SK-N-SH (cell line): ENCODE data around the gene KRT6B. TPM values are rescaled to one million over a fixed set of nuclear protein-coding genes. Genes with fewer than 3 reads are reported as not detected.
"Not testable (repeated sequence)": the region's sequence is repeated elsewhere in the genome, so short reads cannot be mapped to it uniquely, and the experiment has no call there.

Source experiments
- CTCF ChIA-PET: fragments of 300-600, 350-600 bp; formaldehyde crosslinking; extraction: SDS; loops from one replicate; lab custom pipeline; 2021; lab: Yijun Ruan, JAX
- POLR2A ChIA-PET: fragments of 350-600 bp; sonication (Branson Sonifier 250); formaldehyde crosslinking; extraction: SDS; loops from one replicate; lab custom pipeline; 2020; ENCODE audit warnings: antibody characterized with exemption, inconsistent platforms; lab: Yijun Ruan, JAX
- DNase-seq: peaks from one replicate; pipeline ENCODE4 v3.0.0; 2012
- H2AFZ ChIP-seq: fragments of 200-600 bp; sonication (generic); 2 replicates; pipeline ENCODE4 v1.8.1; 2016; ENCODE audit warnings: antibody characterized with exemption, mild to moderate bottlenecking, low read depth
- H3F3A ChIP-seq: fragments of 200-600 bp; sonication (generic); replicated peaks from 2 replicates; pipeline ENCODE3; 2016; ENCODE audit warnings: antibody characterized with exemption, mild to moderate bottlenecking; ENCODE audit not compliant: insufficient read depth
- H3K27ac ChIP-seq, 2 experiments: fragments of 200-500 bp in 1 of 2; fragments of 200-600 bp in 1 of 2; sonication (Bioruptor generic) in 1 of 2; sonication (generic), shearing (Covaris generic) in 1 of 2; 2 replicates each; pipeline versions ENCODE4 v1.5.1 to v1.6.1; 2014 to 2016; ENCODE audit warnings: low read depth in 2 of 2, inconsistent platforms in 1 of 2, low read length in 1 of 2, mild to moderate bottlenecking in 1 of 2, mixed read lengths in 1 of 2
- H3K27me3 ChIP-seq: fragments of 200-600 bp; sonication (generic), shearing (Covaris generic); 2 replicates; pipeline ENCODE4 v1.6.1; 2016; ENCODE audit warnings: mixed run types; ENCODE audit not compliant: insufficient read depth
- H3K36me3 ChIP-seq, 2 experiments: fragments of 200-500 bp in 1 of 2; fragments of 200-600 bp in 1 of 2; sonication (Bioruptor generic) in 1 of 2; sonication (generic) in 1 of 2; replicated peaks in 1 of 2; 2 replicates each; pipeline versions ENCODE3 to v1.5.1; 2014 to 2016; ENCODE audit warnings: low read length in 1 of 2, mild to moderate bottlenecking in 1 of 2; ENCODE audit not compliant: insufficient read depth in 2 of 2, control insufficient read depth in 1 of 2
- H3K4me1 ChIP-seq, 2 experiments: fragments of 200-500 bp in 1 of 2; fragments of 200-600 bp in 1 of 2; sonication (Bioruptor generic) in 1 of 2; sonication (generic), shearing (Covaris generic) in 1 of 2; 2 replicates each; pipeline versions ENCODE4 v1.5.1 to v1.6.1; 2014 to 2016; ENCODE audit warnings: low read depth in 1 of 2, low read length in 1 of 2, mixed run types in 1 of 2; ENCODE audit not compliant: insufficient read depth in 2 of 2, control insufficient read depth in 1 of 2
- H3K4me2 ChIP-seq: fragments of 200-600 bp; sonication (generic), shearing (Covaris generic); 2 replicates; pipeline ENCODE4 v1.6.1; 2017; ENCODE audit warnings: mixed run types
- H3K4me3 ChIP-seq, 2 experiments: fragments of 200-500 bp in 1 of 2; fragments of 200-600 bp in 1 of 2; sonication (Bioruptor generic) in 1 of 2; sonication (generic), shearing (Covaris generic) in 1 of 2; 2 replicates each; pipeline versions ENCODE4 v1.5.1 to v1.8.1; 2014 to 2016; ENCODE audit warnings: low read depth in 2 of 2, inconsistent platforms in 1 of 2, low read length in 1 of 2, mild to moderate bottlenecking in 1 of 2, mixed read lengths in 1 of 2, moderate library complexity in 1 of 2
- H3K79me2 ChIP-seq: fragments of 200-600 bp; sonication (generic); 2 replicates; pipeline ENCODE4 v1.8.1; 2017; ENCODE audit warnings: mild to moderate bottlenecking; ENCODE audit not compliant: insufficient read depth
- H3K9ac ChIP-seq: fragments of 200-600 bp; sonication (generic); 2 replicates; pipeline ENCODE4 v1.6.1; 2017; ENCODE audit warnings: mixed run types
- H3K9me2 ChIP-seq: fragments of 200-600 bp; sonication (generic); 2 replicates; pipeline ENCODE4 v1.6.1; 2017; ENCODE audit warnings: mixed run types
- H3K9me3 ChIP-seq: fragments of 200-600 bp; sonication (generic); 2 replicates; pipeline ENCODE4 v1.6.1; 2017; ENCODE audit warnings: mixed run types, mild to moderate bottlenecking, moderate library complexity
- H4K20me1 ChIP-seq: fragments of 200-600 bp; sonication (generic); 2 replicates; pipeline ENCODE4 v1.6.1; 2017; ENCODE audit warnings: mild to moderate bottlenecking, mixed run types; ENCODE audit not compliant: insufficient read depth
- CHD2 ChIP-seq: fragments of 150-350 bp; IDR thresholded peaks from 2 replicates; pipeline ENCODE4 v1.6.1; 2018; ENCODE audit warnings: low read length; ENCODE audit not compliant: partially characterized antibody
- ELF1 ChIP-seq: IDR thresholded peaks from 2 replicates; pipeline ENCODE4 v1.4.0; 2012
- EZH2phosphoT487 ChIP-seq: fragments of 200-600 bp; sonication (generic); IDR thresholded peaks from 2 replicates; pipeline ENCODE4 v1.6.1; 2017; ENCODE audit warnings: low read depth, mixed run types, mild to moderate bottlenecking, antibody characterized with exemption, moderate library complexity, borderline replicate concordance
- FOSL2 ChIP-seq: IDR thresholded peaks from 2 replicates; pipeline ENCODE4 v1.4.0; 2012; ENCODE audit warnings: low read depth, mild to moderate bottlenecking, moderate library complexity, borderline replicate concordance
- FOXJ3 ChIP-seq: sonication (generic); formaldehyde crosslinking; IDR thresholded peaks from 2 replicates; pipeline ENCODE4 v1.5.1; 2020; ENCODE audit warnings: mild to moderate bottlenecking, missing genetic modification reagents
- GABPA ChIP-seq: IDR thresholded peaks from 2 replicates; pipeline ENCODE4 v1.4.0; 2012; ENCODE audit warnings: low read depth, mild to moderate bottlenecking
- MXI1 ChIP-seq: IDR thresholded peaks from 2 replicates; pipeline ENCODE4 v1.6.1; 2012; ENCODE audit warnings: mild to moderate bottlenecking, low read depth, low read length, improper control_type of control experiment
- NRF1 ChIP-seq: IDR thresholded peaks from 2 replicates; pipeline ENCODE4 v1.6.1; 2012; ENCODE audit warnings: low read depth, mild to moderate bottlenecking, low read length
- PBX3 ChIP-seq: IDR thresholded peaks from 2 replicates; pipeline ENCODE4; 2012
- RAD21 ChIP-seq: IDR thresholded peaks from 2 replicates; pipeline ENCODE4 v1.6.1; 2012; ENCODE audit warnings: mild to moderate bottlenecking, low read length
- RXRA ChIP-seq: IDR thresholded peaks from 2 replicates; pipeline ENCODE4 v1.4.0; 2012; ENCODE audit warnings: low read depth, mild to moderate bottlenecking, borderline replicate concordance
- TEAD4 ChIP-seq: IDR thresholded peaks from 2 replicates; pipeline ENCODE4 v1.4.0; 2012; ENCODE audit warnings: mild to moderate bottlenecking, borderline replicate concordance; ENCODE audit not compliant: insufficient read depth
- WGBS: methylation state at CpG from one replicate; pipeline ENCODE4 v1.1.6; 2017; ENCODE audit warnings: low lambda C conversion rate; 5-methylcytosine and 5-hydroxymethylcytosine counted together
- polyA plus RNA-seq, 3 experiments: library from polyadenylated mRNA; depleted of rRNA; stranded (reverse); fragments of >200 nt; gene quantifications; 2 replicates each; pipeline ENCODE4 v1.2.3, GENCODE V29; 2012
- TF ChIP-seq, protein P1 (sequence below): IDR thresholded peaks from 2 replicates; pipeline ENCODE4 v1.6.1; 2012; ENCODE audit warnings: mild to moderate bottlenecking, low read depth, low read length, moderate library complexity
- TF ChIP-seq, protein P2 (sequence below): IDR thresholded peaks from 2 replicates; pipeline ENCODE4 v1.4.0; 2012; ENCODE audit warnings: low read depth, borderline replicate concordance
- TF ChIP-seq, protein P3 (sequence below): IDR thresholded peaks from 2 replicates; pipeline ENCODE4 v1.4.0; 2012; ENCODE audit warnings: low read depth

KRT6B gene
- polyA plus RNA-seq, 1 of the 3 experiments (the other 2 are of a cell fraction): not detected

DNA sequence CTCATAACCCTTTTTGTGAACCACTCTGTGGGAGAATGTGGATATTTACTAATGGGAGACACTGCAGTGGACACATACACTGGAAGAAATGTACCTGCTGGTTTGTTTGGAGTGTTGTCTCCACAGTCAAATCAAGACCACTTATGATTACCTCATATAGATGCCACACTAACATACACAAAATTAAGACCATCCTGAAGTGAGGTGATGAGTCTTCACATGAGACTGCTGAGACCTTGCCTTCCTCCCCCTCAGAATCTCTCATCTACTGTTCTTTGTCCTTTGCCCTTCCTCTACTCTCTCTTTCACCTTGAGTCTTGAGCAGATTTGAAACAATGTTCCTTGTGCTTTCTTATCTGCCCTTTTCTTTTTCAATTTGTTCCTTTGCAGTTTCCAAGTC, 36.8 kb upstream of the KRT6B start:
- Histone ChIP-seq H3K4me2 (no peak overlapping the region), H3K9me3 (peaks cover 9% of the 10 kb centered on the region; the same call in 1 of the 2 replicates), H3K9me2 (no peaks in the 10 kb centered on the region), H3K27me3 (peaks cover 29% of the 10 kb centered on the region; the same call in 1 of the 2 replicates), H3K79me2 (no peaks in the 10 kb centered on the region), H3K4me1 (no peaks in the 10 kb centered on the region), H3K4me3 (no peak overlapping the region), H3F3A (no peaks in the 10 kb centered on the region), H3K9ac (no peak overlapping the region), H3K36me3 (no peaks in the 10 kb centered on the region), H3K27ac (no peak overlapping the region), H4K20me1 (no peaks in the 10 kb centered on the region), H2AFZ (no peak overlapping the region)
- TF ChIP-seq NRF1 (no peak), TEAD4 (no peak), RAD21 (no peak), FOSL2 (no peak), FOXJ3 (CRISPR knock-in tag) (no peak), GABPA (no peak), ELF1 (no peak), MXI1 (no peak), PBX3 (no peak), CHD2 (no peak), EZH2phosphoT487 (no peak), RXRA (no peak)
- TF ChIP-seq, protein P1, sequence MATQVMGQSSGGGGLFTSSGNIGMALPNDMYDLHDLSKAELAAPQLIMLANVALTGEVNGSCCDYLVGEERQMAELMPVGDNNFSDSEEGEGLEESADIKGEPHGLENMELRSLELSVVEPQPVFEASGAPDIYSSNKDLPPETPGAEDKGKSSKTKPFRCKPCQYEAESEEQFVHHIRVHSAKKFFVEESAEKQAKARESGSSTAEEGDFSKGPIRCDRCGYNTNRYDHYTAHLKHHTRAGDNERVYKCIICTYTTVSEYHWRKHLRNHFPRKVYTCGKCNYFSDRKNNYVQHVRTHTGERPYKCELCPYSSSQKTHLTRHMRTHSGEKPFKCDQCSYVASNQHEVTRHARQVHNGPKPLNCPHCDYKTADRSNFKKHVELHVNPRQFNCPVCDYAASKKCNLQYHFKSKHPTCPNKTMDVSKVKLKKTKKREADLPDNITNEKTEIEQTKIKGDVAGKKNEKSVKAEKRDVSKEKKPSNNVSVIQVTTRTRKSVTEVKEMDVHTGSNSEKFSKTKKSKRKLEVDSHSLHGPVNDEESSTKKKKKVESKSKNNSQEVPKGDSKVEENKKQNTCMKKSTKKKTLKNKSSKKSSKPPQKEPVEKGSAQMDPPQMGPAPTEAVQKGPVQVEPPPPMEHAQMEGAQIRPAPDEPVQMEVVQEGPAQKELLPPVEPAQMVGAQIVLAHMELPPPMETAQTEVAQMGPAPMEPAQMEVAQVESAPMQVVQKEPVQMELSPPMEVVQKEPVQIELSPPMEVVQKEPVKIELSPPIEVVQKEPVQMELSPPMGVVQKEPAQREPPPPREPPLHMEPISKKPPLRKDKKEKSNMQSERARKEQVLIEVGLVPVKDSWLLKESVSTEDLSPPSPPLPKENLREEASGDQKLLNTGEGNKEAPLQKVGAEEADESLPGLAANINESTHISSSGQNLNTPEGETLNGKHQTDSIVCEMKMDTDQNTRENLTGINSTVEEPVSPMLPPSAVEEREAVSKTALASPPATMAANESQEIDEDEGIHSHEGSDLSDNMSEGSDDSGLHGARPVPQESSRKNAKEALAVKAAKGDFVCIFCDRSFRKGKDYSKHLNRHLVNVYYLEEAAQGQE: no peak
- TF ChIP-seq, protein P2, sequence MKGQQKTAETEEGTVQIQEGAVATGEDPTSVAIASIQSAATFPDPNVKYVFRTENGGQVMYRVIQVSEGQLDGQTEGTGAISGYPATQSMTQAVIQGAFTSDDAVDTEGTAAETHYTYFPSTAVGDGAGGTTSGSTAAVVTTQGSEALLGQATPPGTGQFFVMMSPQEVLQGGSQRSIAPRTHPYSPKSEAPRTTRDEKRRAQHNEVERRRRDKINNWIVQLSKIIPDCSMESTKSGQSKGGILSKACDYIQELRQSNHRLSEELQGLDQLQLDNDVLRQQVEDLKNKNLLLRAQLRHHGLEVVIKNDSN: no peak
- TF ChIP-seq, protein P3, sequence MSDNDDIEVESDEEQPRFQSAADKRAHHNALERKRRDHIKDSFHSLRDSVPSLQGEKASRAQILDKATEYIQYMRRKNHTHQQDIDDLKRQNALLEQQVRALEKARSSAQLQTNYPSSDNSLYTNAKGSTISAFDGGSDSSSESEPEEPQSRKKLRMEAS: no peak
- CTCF ChIA-PET: no interaction called here
- POLR2A ChIA-PET: no interaction called here
- DNase-seq: no peak

GRCh38 chr12:52487744-52488443, 35.9 kb upstream of the KRT6B start:
- DNase-seq, H3K9ac ChIP-seq, H3K4me2 ChIP-seq, H3K4me3 ChIP-seq, H3K79me2 ChIP-seq, H2AFZ ChIP-seq, H3K4me1 ChIP-seq, H4K20me1 ChIP-seq, POLR2A ChIA-PET, H3K9me3 ChIP-seq, H3K27ac ChIP-seq, CTCF ChIA-PET, H3F3A ChIP-seq, H3K36me3 ChIP-seq, H3K9me2 ChIP-seq: not testable (repeated sequence)
- peaks cover 23% of the 10 kb centered on the region; the same call in 1 of the 2 replicates for H3K27me3 ChIP-seq
- 15% methylated on average over 4 of the region's 15 CpGs for WGBS
